Heart left ventricle (tissue), 16 donors: ENCODE data around the gene MIF4GD. TPM values are rescaled to one million over a fixed set of nuclear protein-coding genes. Genes with fewer than 3 reads are reported as not detected.
"Not testable (repeated sequence)": the region's sequence is repeated elsewhere in the genome, so short reads cannot be mapped to it uniquely, and the experiment has no call there.

Source experiments
- ATAC-seq, 4 donors: fragments of 200-7000 bp; cut with Tn5 transposase; one replicate each; pipeline ENCODE4 v1.9.1; 2020 to 2022; ENCODE audit warnings: moderate library complexity in 4 of 4, mild to moderate bottlenecking in 3 of 4, moderate number of reproducible peaks in 1 of 4
- DNase-seq, 5 donors: peaks; one replicate each; pipeline ENCODE4 v3.0.0-alpha.2; 2020
- H3K27ac ChIP-seq, 12 donors: fragments of 200-600 bp; sonication (generic) in 4 of 12; one replicate each; pipeline versions ENCODE4 v1.5.0 to v1.8.0; 2016 to 2022; ENCODE audit warnings: mild to moderate bottlenecking in 2 of 12
- H3K27me3 ChIP-seq, 9 donors: fragments of 200-600 bp; sonication (generic) in 2 of 9; one replicate each; pipeline versions ENCODE4 v1.5.1 to v1.8.0; 2016 to 2022; ENCODE audit warnings: mild to moderate bottlenecking in 3 of 9
- H3K36me3 ChIP-seq, 9 donors: fragments of 200-600 bp; sonication (generic) in 2 of 9; one replicate each; pipeline versions ENCODE4 v1.5.0 to v1.8.0; 2018 to 2022; ENCODE audit warnings: mild to moderate bottlenecking in 2 of 9
- H3K4me1 ChIP-seq, 12 donors: fragments of 200-600 bp; sonication (generic) in 4 of 12; one replicate each; pipeline versions ENCODE4 v1.5.0 to v1.8.0; 2016 to 2022; ENCODE audit warnings: mild to moderate bottlenecking in 3 of 12
- H3K4me3 ChIP-seq, 12 donors: fragments of 200-600 bp; sonication (generic) in 4 of 12; one replicate each; pipeline versions ENCODE4 v1.5.0 to v1.8.0; 2017 to 2022; ENCODE audit warnings: mild to moderate bottlenecking in 9 of 12, moderate library complexity in 4 of 12
- H3K9me3 ChIP-seq, 12 donors: fragments of 200-600 bp; sonication (generic) in 4 of 12; one replicate each; pipeline versions ENCODE4 v1.5.0 to v1.8.0; 2016 to 2022; ENCODE audit warnings: mild to moderate bottlenecking in 1 of 12
- POLR2A ChIP-seq, 2 donors: fragments of 450-650 bp; IDR thresholded peaks; one replicate each; pipeline ENCODE4 v1.6.1; 2017; ENCODE audit warnings: antibody characterized with exemption in 2 of 2, mild to moderate bottlenecking in 2 of 2, moderate library complexity in 2 of 2
- WGBS, 4 donors: extraction: QIAGEN DNeasy Blood & Tissue Kit in 2 of 4; methylation state at CpG; one replicate each; pipeline versions ENCODE4 v1.1.5 to v1.1.7; 2013 to 2018; 5-methylcytosine and 5-hydroxymethylcytosine counted together
- intact Hi-C, 10 donors: fragments of 100-400 bp; cut with DNase I; formaldehyde crosslinking; loops; one replicate each; pipeline versions ENCODE4 v1.11.1 to v1.14.2; 2022
- polyA plus RNA-seq, 2 donors: library from polyadenylated mRNA; stranded (reverse); fragments of 200-250 nt; gene quantifications; one replicate each; pipeline ENCODE4 v1.2.3, GENCODE V29; 2013
- total RNA-seq, 9 donors: library from RNA; depleted of rRNA in 2 of 9; stranded (reverse); fragments of >200 nt in 2 of 9; fragmentation: NEBNext Ultra II Directional in 3 of 9; extraction: Animal tissue kit (Norgen Biotek cat#: 25700) in 3 of 9; gene quantifications; one replicate each; pipeline versions ENCODE4 v1.1.0 to v1.2.4, GENCODE V29; 2016 to 2023
- TF ChIP-seq, protein P1 (sequence below), 12 donors: fragments of 200-600 bp; sonication (generic) in 4 of 12; IDR thresholded peaks; one replicate each; pipeline versions ENCODE4 v1.5.0 to v1.8.0; 2018 to 2022; ENCODE audit warnings: antibody characterized with exemption in 12 of 12, mild to moderate bottlenecking in 5 of 12
- donor health status: ischemic (EF 13 %, LVEDD 7.1; RV severe dilation, severe dysfunction).
- donor health status: healthy with polysubstance abuse.
- donor health status: DM: no; HTN: yes; CAD: no.
- donor health status: DM: no; HTN: no; CAD: no.
- donor health status: ischemic (EF 25% LVEDD 6.9; RV normal size, moderate dysfunction).
- donor health status: ischemic (EF 25% LVEDD 5.7; RV mildly dilated, moderate dysfunction).
- donor health status: healthy.
- donor health status: DM: yes; HTN: yes; CAD: no.
- donor health status: ischemic (EF 35%, LVEDD 5.7; RV mildly dilated, moderate dysfunction).
- donor health status: nonischemic (EF 11% LVEDD 7.7; RV severe dilation, severe dysfunction).
- donor health status: DM: yes; HTN: yes; CAD: no.
- donor health status: PGD.
- donor health status: ischemic (EF 29% LVEDD 5.4; RV normal size, mild dysfunction).
- donor health status: nonischemic (EF 23%, LVEDD 6.1; RV moderate dilation, normal function).

The MIF4GD gene
- total and polyA plus RNA-seq, 11 donors, result 8.6 to 34.7 (median 18.6) TPM

DNA sequence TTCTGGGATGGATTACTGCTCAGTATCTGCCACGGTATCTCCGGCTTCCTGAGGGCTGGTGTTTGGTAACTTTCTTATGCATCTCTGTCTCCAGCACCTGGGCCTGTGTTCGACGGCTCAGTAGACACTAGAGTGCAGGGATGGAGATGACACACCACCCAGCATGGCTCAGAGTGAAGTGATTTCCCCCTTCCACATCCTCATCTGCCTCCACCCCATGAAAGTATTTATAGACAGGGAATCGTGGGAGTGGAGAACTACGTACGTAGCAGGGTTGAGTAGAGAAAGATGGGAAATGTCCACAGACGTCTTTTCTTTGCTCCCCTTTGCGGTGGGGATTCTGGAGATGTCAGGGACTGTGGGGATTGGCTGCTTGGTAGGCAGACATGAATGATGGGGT lies 30.0 kb upstream of the MIF4GD start:
- Histone ChIP-seq H3K4me1 (peaks cover 0 to 40% (median 0%) of the 10 kb centered on the region in 12 donors), H3K27ac (peak overlapping the region in 1 of 12 donors; percentile 76), H3K36me3 (no peaks in the 10 kb centered on the region), H3K4me3 (no peak overlapping the region), H3K9me3 (no peaks in the 10 kb centered on the region), H3K27me3 (no peaks in the 10 kb centered on the region)
- no peak for TF ChIP-seq POLR2A (IDR thresholded peaks at IDR 0.05)
- TF ChIP-seq, protein P1, sequence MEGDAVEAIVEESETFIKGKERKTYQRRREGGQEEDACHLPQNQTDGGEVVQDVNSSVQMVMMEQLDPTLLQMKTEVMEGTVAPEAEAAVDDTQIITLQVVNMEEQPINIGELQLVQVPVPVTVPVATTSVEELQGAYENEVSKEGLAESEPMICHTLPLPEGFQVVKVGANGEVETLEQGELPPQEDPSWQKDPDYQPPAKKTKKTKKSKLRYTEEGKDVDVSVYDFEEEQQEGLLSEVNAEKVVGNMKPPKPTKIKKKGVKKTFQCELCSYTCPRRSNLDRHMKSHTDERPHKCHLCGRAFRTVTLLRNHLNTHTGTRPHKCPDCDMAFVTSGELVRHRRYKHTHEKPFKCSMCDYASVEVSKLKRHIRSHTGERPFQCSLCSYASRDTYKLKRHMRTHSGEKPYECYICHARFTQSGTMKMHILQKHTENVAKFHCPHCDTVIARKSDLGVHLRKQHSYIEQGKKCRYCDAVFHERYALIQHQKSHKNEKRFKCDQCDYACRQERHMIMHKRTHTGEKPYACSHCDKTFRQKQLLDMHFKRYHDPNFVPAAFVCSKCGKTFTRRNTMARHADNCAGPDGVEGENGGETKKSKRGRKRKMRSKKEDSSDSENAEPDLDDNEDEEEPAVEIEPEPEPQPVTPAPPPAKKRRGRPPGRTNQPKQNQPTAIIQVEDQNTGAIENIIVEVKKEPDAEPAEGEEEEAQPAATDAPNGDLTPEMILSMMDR (IDR thresholded peaks at IDR 0.05), result no peak
- intact Hi-C loops, result no loop called here
- DNase-seq, result no peak
- 69 to 79% (median 74%) methylated on average over 9 of the region's 9 CpGs for WGBS, 4 donors
- peak in 3 of 4 donors; percentile 37 to 59 (median 52) for ATAC-seq

DNA sequence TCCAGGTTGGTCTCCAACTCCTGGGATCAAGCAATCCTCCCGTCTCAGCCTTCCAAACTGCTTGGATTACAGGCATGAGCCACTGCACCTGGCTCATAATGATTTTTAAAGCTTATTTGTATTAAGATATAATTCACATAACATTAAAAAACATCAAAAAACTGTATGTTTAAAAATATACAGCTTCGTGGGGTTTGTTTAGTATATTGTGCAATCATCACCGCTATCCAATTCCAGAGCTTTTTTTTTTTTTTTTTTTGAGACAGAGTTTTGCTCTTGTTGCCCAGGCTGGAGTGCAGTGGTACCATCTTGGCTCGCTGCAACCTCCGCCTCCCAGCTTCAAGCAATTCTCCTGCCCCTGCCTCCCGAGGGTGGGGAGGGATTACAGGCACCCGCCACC lies 29.2 kb upstream of the MIF4GD start:
- H3K4me1 ChIP-seq, result peaks cover 0 to 48% (median 0%) of the 10 kb centered on the region in 12 donors
- H3K27me3 ChIP-seq, result no peaks in the 10 kb centered on the region
- no peaks in the 10 kb centered on the region for H3K36me3 ChIP-seq
- ATAC-seq (no peak), DNase-seq (no peak)
- H3K9me3 ChIP-seq, result no peaks in the 10 kb centered on the region
- no peak overlapping the region for H3K27ac ChIP-seq
- H3K4me3 ChIP-seq, result no peak overlapping the region
- TF ChIP-seq POLR2A (IDR thresholded peaks at IDR 0.05), result no peak
- TF ChIP-seq, protein P1 (IDR thresholded peaks at IDR 0.05), result no peak
- intact Hi-C loops, result no loop called here
- WGBS, 4 donors, result 84 to 87% (median 85%) methylated on average over 7 of the region's 7 CpGs

DNA sequence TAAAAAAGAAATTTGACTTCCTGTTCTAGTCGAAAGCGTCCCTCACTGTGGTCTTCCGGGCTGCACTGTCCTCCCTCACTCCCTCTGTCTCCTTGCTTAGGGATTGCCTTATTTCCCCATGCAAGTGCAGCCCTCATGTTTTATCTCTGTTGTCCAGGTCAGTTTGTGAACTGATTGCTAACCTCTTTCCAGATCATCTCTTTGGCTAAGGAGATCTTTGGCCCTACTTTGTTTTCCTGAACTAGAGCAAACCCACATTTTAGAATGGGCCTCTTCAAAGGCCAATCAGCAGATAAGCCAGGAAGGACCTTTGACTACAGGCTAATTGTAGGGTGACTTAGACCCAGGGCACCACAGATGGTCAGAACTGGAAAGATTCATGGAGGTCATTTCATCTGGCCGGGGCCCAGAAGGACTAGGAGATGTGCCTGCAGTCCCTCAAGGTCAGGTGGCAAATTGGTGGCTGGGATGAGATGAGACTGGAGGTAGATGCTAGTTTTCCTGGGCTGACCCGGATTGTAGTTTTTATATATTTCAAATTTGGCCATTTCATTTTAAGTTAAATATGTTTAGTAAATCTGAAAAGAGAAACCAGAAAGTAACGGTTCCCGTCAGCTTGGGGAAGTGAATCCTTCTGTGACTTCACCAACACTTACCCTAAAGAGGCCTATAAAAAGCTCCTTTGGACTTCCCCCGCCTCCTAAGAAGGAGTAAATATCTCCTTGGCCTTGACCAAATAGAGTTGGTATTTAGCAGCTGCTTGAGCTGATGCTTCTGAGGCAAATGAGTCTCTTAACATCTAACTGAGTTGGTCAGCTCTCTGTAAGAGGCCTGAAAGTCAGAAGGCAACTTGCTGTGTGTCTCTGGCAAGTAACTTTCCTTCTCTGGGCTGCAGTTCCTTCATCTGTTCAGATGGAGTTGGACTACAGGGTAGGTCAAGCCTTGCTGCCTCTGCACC lies 24.4 kb upstream of the MIF4GD start:
- no peak for TF ChIP-seq POLR2A (IDR thresholded peaks at IDR 0.05)
- Histone ChIP-seq H3K4me1 (peaks cover 0 to 66% (median 0%) of the 10 kb centered on the region in 12 donors), H3K36me3 (no peaks in the 10 kb centered on the region), H3K9me3 (no peaks in the 10 kb centered on the region), H3K4me3 (peak overlapping the region in 1 of 12 donors; percentile 13), H3K27ac (peak overlapping the region in 8 of 12 donors; percentile 9 to 95 (median 56)), H3K27me3 (no peaks in the 10 kb centered on the region)
- 80 to 87% (median 85%) methylated on average over 8 of the region's 8 CpGs for WGBS, 4 donors
- ATAC-seq (peak in 3 of 4 donors; percentile 52 to 79 (median 68)), DNase-seq (no peak)
- intact Hi-C loops, result no loop called here

DNA sequence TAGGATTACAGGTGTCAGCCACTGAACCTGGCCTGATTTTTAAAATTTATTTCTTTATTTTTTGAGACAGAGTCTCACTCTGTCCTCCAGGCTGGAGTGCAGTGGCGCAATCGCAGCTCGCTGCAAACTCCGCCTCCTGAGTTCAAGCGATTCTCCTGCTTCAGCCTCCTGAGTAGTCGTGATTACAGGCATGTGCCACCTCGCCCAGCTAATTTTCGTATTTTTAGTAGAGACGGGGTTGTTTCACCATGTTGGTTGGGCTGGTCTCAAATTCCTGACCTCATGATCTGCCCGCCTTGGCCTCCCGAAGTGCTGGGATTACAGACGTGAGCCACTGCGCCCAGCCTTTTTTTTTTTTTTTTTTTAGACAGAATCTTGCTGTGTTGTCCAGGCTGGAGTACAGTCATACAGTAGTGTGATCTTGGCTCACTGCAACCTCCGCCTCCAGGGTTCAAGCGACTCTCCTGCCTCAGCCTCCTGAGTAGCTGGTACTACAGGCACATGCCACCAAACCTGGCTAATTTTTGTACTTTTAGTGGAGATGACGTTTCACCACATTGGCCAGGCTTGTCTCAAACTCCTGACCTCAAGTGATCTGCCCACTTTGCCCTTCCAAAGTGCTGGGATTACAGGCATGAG lies 21.9 kb upstream of the MIF4GD start:
- peak overlapping the region in 1 of 12 donors; percentile 95 for H3K27ac ChIP-seq
- H3K9me3 ChIP-seq, H3K27me3 ChIP-seq, H3K36me3 ChIP-seq, ATAC-seq, H3K4me3 ChIP-seq, intact Hi-C loops: not testable (repeated sequence)
- H3K4me1 ChIP-seq, result peaks cover 0 to 78% (median 4%) of the 10 kb centered on the region in 12 donors
- peak in 1 of 5 donors; percentile 43 for DNase-seq
- 76 to 81% (median 79%) methylated on average over 16 of the region's 16 CpGs for WGBS, 4 donors
